GM18508 (cell line): ENCODE data around the gene RB1.
"Not testable (repeated sequence)": the region's sequence is repeated elsewhere in the genome, so short reads cannot be mapped to it uniquely, and the experiment has no call there.

Source experiments
- ATAC-seq: cut with Tn5 transposase; IDR thresholded peaks from one replicate; pipeline ENCODE4 v1.9.1; 2021; ENCODE audit warnings: moderate number of reproducible peaks; ENCODE audit not compliant: insufficient read depth, unreplicated experiment

RB1 gene

GRCh38 chr13:48344264-48344663, 40.7 kb downstream of the RB1 start:
- no peak for ATAC-seq

GRCh38 chr13:48346583-48346982, 43.0 kb downstream of the RB1 start:
- ATAC-seq = no peak

GRCh38 chr13:48349525-48349924, 46.0 kb downstream of the RB1 start:
- ATAC-seq = no peak

DNA sequence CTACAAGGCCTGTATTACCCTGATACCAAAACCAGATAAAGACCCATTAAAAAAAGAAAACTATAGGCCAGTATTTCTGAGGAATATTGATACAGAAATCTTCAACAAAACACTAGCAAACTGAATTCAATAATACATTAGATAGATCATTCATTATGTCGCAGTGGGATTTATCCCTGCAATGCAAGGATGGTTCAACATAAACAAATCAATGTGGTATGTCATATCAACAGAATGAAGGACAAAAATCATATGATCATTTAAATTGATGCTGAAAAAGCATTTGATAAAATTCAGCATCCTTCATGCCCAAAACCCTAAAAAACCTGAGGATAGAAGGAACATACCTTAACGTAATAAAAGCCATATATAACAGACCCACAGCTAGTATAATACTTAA, 50.0 kb downstream of the RB1 start:
- ATAC-seq = no peak

DNA sequence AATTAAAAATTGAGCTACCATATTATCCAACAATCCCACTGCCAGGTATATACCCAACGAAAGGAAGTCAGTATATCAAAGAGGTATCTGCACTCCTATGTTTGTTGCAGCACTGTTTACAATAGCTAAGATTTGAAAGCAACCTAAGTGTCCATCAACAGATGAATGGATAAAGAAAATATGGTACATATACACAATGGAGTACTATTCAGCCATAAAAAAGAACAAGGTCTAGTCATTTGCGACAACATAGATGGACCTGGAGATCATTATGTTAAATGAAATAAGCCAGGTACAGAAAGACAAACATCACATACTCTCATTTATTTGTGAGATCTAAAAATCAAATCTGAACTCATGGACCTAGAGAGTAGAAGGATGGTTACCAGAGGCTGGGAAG, 52.0 kb downstream of the RB1 start:
- not testable (repeated sequence) for ATAC-seq

DNA sequence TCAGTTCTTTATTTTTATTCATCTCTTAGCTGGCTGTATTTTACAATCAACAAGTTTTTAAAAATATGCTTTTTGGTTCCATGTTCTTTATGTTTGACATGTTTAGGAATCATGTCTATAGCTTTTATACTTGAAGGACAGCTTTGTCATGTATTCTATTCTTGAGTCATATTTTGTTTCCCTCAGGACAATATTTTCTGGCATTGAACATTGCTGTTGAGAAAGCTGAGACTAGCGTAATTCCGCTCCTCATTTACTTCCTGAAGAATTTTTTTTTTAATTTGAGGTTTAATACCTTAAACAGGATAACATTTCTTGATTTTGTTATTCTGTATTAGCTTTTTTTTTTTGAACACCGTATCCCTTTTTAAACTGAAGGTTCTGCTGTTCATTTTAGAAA, 53.2 kb downstream of the RB1 start:
- ATAC-seq = no peak

- ATAC-seq = no peak
Measured at GRCh38 chr13:48369988-48370387, 66.4 kb downstream of the RB1 start.

- ATAC-seq = no peak
Measured at GRCh38 chr13:48370815-48371214, 67.3 kb downstream of the RB1 start.

- ATAC-seq = no peak
Measured at GRCh38 chr13:48377857-48378256, 74.3 kb downstream of the RB1 start.

DNA sequence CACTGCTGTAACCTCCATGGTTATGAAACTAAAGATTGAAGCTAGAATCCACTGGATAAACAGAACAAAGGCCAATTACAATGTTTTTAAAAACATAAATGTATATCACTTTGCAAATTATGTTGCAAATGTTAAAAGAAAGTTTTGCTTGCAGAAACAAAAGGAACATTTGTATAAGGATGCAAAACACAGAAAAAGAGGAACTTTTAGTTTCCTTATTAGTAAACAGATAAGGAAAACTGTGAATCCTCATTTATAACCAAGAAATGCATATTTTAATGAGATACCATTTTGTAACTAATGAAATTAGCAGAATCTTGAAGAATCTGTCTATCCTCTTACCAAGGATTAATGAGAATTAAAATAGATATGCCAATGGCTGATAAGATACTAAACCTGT, 77.0 kb downstream of the RB1 start:
- no peak for ATAC-seq

DNA sequence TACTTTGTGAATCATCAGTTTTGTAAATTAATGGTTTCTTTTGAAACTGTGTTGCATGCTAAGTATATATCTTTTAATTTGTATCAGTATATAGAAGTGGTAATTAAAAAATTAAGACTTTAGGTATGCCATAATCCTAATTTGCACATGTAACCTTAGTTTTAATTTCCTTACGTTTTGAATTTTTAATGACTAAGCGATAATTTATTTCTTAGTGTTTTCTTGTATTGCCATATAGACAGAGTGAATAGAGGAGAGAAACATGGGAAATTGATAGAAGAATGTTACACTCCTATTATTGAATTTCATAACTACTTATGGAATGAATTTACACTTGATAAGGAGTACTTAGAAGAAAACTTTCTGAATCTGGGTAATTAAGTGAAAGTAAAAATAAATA, 79.8 kb downstream of the RB1 start:
- no peak for ATAC-seq

GRCh38 chr13:48386816-48387215, 83.3 kb downstream of the RB1 start:
- ATAC-seq = no peak

GRCh38 chr13:48391257-48391656, 87.7 kb downstream of the RB1 start:
- no peak for ATAC-seq

DNA sequence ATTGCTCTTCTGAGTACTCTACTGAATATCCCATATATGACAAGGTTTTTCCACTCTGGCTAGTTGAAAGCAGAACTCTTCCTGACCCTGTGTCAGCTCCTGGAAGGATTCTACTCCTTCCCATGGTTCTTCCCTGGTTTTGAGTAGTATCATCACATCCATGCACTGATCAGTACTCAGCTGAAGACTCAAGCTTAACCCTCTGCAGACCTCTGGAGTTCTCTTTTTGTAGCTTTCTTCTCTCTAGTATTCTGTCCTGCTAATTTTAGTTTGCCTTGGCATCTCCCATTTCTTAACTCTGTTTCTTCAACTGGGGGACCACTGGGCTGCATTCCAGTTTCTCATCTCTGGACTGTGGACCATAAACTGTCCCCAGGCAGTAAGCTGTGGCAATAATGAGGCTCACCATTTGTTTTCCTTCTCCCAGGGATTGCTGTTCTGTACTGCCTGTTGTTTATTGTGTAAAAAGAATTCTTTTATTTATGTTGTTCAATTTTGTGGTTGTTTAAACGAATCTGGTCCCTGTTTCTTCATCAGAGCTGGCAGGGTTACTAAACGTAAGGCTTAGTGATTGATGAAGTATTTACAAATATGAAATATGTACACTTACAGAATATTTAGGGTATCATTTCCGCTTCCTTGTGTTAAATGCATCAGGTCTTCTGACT, 89.6 kb downstream of the RB1 start:
- ATAC-seq = no peak

DNA sequence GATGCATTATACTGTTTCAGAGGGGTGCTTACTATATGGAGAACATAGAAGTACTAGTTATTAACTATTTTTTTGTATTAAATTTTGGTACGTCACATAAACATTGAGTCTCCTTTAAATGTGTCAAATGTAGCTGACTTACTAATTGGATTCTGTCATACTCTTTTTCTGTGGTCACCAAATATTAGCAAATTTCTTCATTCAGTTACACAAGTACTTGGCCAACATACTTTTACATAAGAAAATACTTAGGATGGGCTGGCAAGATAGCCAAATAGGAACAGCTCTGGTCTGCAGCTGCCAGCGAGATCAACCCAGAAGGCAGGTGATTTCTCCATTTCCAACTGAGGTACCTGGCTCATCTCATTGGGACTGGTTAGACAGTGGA, 90.1 kb downstream of the RB1 start:
- ATAC-seq = no peak

GRCh38 chr13:48397744-48398143, 94.2 kb downstream of the RB1 start:
- no peak for ATAC-seq

GRCh38 chr13:48398450-48399095, 95.0 kb downstream of the RB1 start:
- no peak for ATAC-seq

- ATAC-seq = no peak
Measured at GRCh38 chr13:48400090-48400694, 96.6 kb downstream of the RB1 start.

DNA sequence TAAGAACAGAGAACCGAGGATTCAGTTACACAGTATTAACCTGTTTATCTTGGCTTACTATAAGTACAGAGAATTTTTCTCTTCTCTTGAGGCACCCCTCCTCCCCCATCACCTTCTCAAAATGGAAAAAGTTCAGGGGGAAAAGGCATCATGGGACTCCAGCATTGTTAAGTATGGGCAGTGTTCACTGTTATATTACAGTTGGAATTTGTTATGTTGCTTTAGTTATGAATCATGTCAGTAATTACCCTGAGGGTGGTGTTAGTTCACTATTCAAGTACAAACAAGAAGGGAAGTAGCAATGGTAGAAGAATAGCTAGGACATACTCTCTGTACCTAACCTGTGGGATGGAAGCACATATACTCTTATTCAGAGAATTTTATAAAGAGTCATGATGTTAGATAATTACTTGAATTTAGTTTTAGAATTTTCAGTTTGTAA, 97.3 kb downstream of the RB1 start:
- ATAC-seq = no peak

- no peak for ATAC-seq
Measured at GRCh38 chr13:48401480-48401879, 97.9 kb downstream of the RB1 start.

DNA sequence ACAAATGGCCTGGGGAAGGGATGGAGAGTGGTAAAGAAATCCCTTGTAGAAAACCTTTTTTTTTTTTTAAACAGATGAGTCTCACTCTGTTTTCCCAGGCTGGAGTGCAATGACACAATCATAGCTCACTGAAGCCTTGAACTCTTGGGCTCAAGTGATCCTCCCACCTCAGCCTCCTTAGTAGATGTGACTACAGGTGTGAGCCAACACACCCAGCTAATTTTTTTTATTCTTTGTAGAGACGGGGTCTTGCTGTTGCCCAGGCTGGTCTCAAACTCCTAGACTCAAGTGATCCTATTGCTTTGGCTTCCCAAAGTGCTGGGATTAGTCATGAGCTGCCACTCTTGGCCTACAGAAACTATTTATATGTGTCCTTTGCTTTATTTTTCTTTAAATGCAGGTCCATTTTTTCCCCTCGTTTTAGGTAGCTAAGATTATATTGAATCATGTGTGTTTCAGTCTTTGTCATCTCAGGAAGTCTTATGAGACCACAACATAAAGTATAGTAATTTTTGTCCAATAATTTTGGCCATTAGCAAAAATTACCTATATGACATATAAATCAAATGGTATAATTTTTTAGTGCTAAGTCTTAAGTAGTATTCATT, 98.9 kb downstream of the RB1 start:
- no peak for ATAC-seq
